Esophagus muscularis mucosa (tissue), 3 donors: ENCODE results near the gene MRGPRD.

Experiments used
- CTCF ChIP-seq, 3 experiments: fragments of 200-600 bp in 2 of 3; fragments of 450-650 bp in 1 of 3; sonication (generic) in 2 of 3; IDR thresholded peaks; one replicate each; pipeline ENCODE4 v1.5.1; 2017 to 2019; ENCODE audit warnings: antibody characterized with exemption in 3 of 3, mild to moderate bottlenecking in 2 of 3, moderate library complexity in 1 of 3
- POLR2A ChIP-seq: fragments of 450-650 bp; IDR thresholded peaks from one replicate; pipeline ENCODE4 v1.6.1; 2017; ENCODE audit warnings: antibody characterized with exemption, moderate library complexity, mild to moderate bottlenecking, low read depth
- POLR2AphosphoS5 ChIP-seq, 2 donors: sonication (generic); formaldehyde crosslinking; IDR thresholded peaks; one replicate each; pipeline ENCODE4 v1.6.1; 2017; ENCODE audit warnings: antibody characterized with exemption in 2 of 2

GRCh38 chr11:68935066-68935465, 45.7 kb downstream of the MRGPRD start:
- TF ChIP-seq POLR2A (no peak), POLR2AphosphoS5 (IDR thresholded peaks at IDR 0.05) (no peak), CTCF (IDR thresholded peaks at IDR 0.05) (no peak)
